Erythroblast (primary cell): ENCODE data around the gene GTSF1L.

Experiments used
- GATA1 ChIP-seq: IDR thresholded peaks from 2 replicates; pipeline ENCODE4 v1.6.1; 2011; ENCODE audit warnings: low read depth, mild to moderate bottlenecking, control low read depth, low read length, moderate library complexity
- POLR2A ChIP-seq: IDR thresholded peaks from 2 replicates; pipeline ENCODE4 v1.6.1; 2011; ENCODE audit warnings: mild to moderate bottlenecking, low read length

- TF ChIP-seq POLR2A (no peak), GATA1 (no peak)
These were observed 43.5 kb upstream of the GTSF1L start for GRCh38 chr20:43770342-43770741.
